Kidney epithelial cell (primary cell): ENCODE results near the gene GTF3C1. TPM values are rescaled to one million over a fixed set of nuclear protein-coding genes. Genes with fewer than 3 reads are reported as not detected.
"Not testable (repeated sequence)": the region's sequence is repeated elsewhere in the genome, so short reads cannot be mapped to it uniquely, and the experiment has no call there.

Source experiments
- DNase-seq: peaks from one replicate; pipeline ENCODE4 v3.0.0-alpha.2; 2010; ENCODE audit warnings: low read depth
- H3K27me3 ChIP-seq: 2 replicates; pipeline ENCODE4 v1.6.0; 2011; ENCODE audit warnings: low read length; ENCODE audit not compliant: control insufficient read depth, insufficient read depth
- H3K36me3 ChIP-seq: 2 replicates; pipeline ENCODE4 v1.5.1; 2011; ENCODE audit warnings: low read length; ENCODE audit not compliant: control insufficient read depth, insufficient read depth
- H3K4me3 ChIP-seq: 2 replicates; pipeline ENCODE4 v1.5.1; 2011; ENCODE audit warnings: low read depth, mild to moderate bottlenecking, control low read depth, low read length
- CTCF ChIP-seq: IDR thresholded peaks from 2 replicates; pipeline ENCODE4 v1.5.1; 2011; ENCODE audit warnings: mild to moderate bottlenecking, moderate library complexity, low read length, control low read depth, inconsistent platforms; ENCODE audit not compliant: insufficient read depth, poor library complexity, severe bottlenecking
- total RNA-seq: library from RNA; depleted of rRNA; stranded (reverse); fragments of >200 nt; gene quantifications from 2 replicates; pipeline ENCODE4 v1.2.3, GENCODE V29; 2015

GTF3C1 gene
- total RNA-seq, 1 donor from 2014 or later: 89.7 TPM

GRCh38 chr16:27460213-27460612, 89.5 kb downstream of the GTF3C1 start:
- DNase-seq: no peak
- no peak for TF ChIP-seq CTCF
- H3K27me3 ChIP-seq: no peaks in the 10 kb centered on the region
- no peak overlapping the region for H3K4me3 ChIP-seq
- peaks cover 4% of the 10 kb centered on the region for H3K36me3 ChIP-seq

GRCh38 chr16:27458987-27459688, 90.6 kb downstream of the GTF3C1 start:
- no peak for TF ChIP-seq CTCF
- peaks cover 4% of the 10 kb centered on the region for H3K36me3 ChIP-seq
- DNase-seq: no peak
- H3K4me3 ChIP-seq: no peak overlapping the region
- H3K27me3 ChIP-seq: no peaks in the 10 kb centered on the region

- no peaks in the 10 kb centered on the region for H3K27me3 ChIP-seq
- peaks cover 4% of the 10 kb centered on the region for H3K36me3 ChIP-seq
- no peak for TF ChIP-seq CTCF
- no peak overlapping the region for H3K4me3 ChIP-seq
- no peak for DNase-seq
Observed at GRCh38 chr16:27458258-27458657, 91.5 kb downstream of the GTF3C1 start.

- not testable (repeated sequence) for DNase-seq, H3K27me3 ChIP-seq, H3K36me3 ChIP-seq, H3K4me3 ChIP-seq
Observed at GRCh38 chr16:27457605-27457900, 92.2 kb downstream of the GTF3C1 start.

GRCh38 chr16:27455700-27456099, 94.0 kb downstream of the GTF3C1 start:
- Histone ChIP-seq H3K27me3 (no peaks in the 10 kb centered on the region), H3K36me3 (peaks cover 1% of the 10 kb centered on the region), H3K4me3 (no peak overlapping the region)
- no peak for DNase-seq
- no peak for TF ChIP-seq CTCF

GRCh38 chr16:27453494-27453825, 96.3 kb downstream of the GTF3C1 start:
- H3K27me3 ChIP-seq: no peaks in the 10 kb centered on the region
- no peak for TF ChIP-seq CTCF
- DNase-seq: no peak
- H3K4me3 ChIP-seq: no peak overlapping the region
- H3K36me3 ChIP-seq: no peaks in the 10 kb centered on the region
